Fibroblast of peridontal ligament (primary cell): Measurements from ENCODE around the gene NT5DC4.

ENCODE experiments used
- DNase-seq: peaks from one replicate; pipeline ENCODE4 v3.0.0-alpha.2; 2010; ENCODE audit errors: extremely low read depth

The NT5DC4 gene

GRCh38 chr2:112720785-112721184 is at the start of gene NT5DC4:
Gene NT5DC4 (plus strand): TSS chr2:112721020. CDS start chr2:112721080, 60 bp downstream.
- no peak for DNase-seq

DNA sequence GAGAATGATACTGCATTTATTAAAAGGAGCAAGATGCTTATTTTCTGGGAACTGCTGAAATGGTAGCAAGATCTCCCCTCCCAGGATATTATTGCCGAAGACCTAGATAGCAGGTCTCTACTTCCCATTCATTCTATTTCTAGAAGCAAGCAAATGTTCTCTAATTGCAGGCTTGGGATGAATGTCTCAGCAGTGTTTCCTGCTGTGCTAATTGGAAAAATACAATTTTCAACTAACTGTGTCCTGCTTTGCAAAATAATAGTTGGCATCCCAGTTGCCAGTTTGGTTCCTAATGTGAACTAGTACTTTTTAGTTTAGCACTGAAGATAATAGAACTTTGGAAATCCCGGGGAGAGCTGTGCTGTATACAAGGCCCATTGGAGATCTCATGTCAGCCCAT is 49.0 kb upstream of the NT5DC4 start:
- no peak for DNase-seq

DNA sequence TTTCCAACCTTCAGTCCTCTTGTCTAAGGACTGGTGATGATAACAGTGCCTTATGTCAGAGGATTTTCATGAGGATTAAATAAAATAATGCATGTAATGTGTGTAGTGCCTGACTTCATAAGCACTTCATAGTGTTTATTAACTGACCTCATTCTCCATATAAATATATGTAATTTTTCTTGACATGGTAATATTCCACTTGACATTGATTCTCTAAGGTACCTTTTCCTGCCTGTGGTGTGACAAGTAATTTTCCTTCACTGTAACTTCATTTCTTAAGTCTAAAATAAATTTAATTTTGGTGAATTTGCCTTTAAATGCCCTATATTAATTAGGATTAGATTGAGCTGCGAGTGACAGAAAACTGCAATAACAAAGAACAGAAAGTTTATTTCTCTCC is 47.8 kb upstream of the NT5DC4 start:
- no peak for DNase-seq

GRCh38 chr2:112674229-112674628 is 46.6 kb upstream of the NT5DC4 start:
- no peak for DNase-seq

- peak; percentile 54 for DNase-seq
These were observed 41.3 kb upstream of the NT5DC4 start for GRCh38 chr2:112679484-112679883.

- no peak for DNase-seq
These were observed 40.1 kb upstream of the NT5DC4 start for GRCh38 chr2:112680666-112681101.

GRCh38 chr2:112682101-112682500 is 38.7 kb upstream of the NT5DC4 start:
- no peak for DNase-seq

- no peak for DNase-seq
These were observed 37.0 kb upstream of the NT5DC4 start for GRCh38 chr2:112683550-112684414.

DNA sequence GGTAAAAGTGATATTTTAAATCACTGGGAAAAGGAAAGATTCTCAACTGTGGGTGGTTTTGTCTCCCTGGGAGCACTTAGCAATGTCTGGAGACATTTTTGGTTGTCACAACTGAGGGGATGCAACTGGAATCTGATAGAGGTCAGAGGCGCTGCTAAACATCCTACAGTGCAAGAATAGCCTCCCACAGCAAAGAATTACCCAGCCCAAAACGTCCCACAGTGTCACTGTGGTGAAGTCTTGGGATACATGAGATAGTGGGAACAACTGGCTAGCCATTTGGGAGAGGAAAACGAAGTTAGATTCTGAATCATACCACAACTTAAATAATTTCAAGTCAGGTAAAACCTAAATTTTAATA is 36.4 kb upstream of the NT5DC4 start:
- no peak for DNase-seq

- DNase-seq: no peak
These were observed 35.4 kb upstream of the NT5DC4 start for GRCh38 chr2:112685271-112685884.

DNA sequence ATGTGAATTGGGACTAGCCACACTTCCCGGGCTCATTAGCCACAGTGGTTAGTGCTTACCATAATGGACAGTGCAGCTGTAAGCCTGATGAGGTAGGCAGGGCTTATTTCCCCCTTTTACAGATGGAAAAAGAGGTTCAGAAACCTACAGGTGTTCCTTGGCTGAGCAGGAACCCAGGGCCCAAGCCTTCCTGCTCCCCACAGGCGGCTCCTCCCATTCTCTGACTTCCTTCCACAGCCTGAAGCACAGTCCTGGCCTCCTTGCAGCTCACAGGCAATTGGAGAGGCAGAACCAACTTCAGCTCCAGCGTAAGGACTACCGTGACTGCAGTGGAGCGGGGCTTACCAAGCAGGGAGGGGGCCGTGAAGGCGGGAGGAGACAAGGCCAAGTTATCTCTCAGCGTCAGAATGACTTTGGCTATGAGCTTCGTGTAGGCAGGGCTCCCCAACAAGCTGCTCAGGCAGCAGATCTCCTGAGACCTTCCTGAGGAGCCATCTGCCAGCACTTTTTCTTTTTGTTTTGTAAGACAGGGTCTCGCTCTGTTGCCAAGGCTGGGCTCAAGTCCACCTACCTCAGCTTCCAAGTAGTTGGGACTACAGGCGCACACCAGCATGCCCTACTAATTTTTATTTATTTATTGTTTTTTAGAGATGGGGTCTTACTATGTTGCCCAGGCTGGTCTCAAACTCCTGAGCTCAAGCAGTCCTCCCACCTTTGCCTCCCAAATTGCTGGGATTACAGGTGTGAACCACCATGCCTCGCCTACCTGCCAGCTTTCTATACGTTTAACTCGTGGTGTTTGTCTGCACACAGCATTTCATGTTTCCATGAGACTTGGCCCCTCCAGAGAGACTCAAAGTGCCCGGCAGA is 34.2 kb upstream of the NT5DC4 start:
- DNase-seq: no peak

GRCh38 chr2:112687522-112687921 is 33.3 kb upstream of the NT5DC4 start:
- DNase-seq: no peak

DNA sequence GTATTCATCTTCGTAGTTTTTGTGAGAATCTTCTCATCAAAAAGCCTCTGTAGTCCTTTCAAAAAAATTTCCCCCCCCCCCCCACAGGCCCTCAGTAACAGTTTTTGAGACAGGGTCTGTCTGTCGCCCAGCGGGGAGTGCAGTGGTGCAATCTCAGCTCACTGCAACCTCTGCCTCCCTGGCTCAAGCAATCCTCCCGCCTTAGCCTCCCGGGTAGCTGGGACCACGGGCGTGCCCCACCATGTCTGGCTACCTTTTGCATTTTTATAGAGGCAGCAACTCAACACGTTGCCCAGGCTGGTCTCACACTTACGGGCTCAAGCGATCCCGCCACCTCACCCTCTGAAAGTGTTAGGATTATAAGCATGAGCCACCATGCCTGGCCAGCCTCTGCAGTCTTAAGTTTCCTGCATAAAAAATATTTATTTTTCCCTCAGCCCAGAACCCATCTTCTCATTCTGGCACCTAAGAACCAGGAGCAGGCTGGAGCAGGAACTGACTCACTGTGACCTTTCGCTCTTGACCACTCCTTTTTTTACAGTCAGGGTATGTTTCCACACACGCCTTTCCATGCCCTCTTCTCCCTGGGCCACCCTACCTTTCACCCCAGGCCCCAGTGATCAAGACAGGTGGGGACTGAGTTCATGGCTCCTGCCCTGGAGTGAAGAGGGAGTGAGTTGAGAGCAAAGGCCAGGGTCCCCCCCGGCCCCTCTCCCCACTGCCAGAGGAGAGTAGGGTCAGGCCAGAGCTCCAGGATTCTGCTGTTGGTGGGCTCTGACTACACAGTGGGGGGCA is 32.5 kb upstream of the NT5DC4 start:
- DNase-seq: no peak

DNA sequence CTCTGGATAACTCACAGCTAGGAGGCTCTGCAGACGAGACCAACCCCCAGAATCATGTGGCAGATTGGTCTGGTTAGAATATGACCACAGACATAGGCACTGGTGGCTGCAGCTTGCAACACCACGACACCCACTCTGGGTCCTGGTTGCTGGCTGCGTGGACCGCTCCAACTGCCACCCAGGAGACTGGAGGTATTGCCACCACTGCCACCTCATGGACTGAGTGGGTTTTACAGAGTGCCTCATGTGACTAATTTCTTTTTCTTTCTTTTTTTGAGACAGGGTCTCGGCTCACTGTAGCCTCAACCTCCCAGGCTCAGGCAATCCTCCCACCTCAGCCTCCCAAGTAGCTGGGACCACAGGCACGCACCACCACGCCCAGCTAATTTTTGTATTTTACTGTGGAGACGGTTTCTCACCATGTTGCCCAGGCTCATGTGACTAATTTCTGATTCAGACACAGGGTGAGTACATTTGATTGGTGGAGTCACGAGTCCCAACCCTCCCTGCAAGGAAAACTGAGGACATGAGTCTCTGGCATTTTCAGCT is 29.9 kb upstream of the NT5DC4 start:
- DNase-seq: peak; percentile 53

GRCh38 chr2:112691881-112692281 is 28.9 kb upstream of the NT5DC4 start:
- DNase-seq: no peak

- DNase-seq: peak; percentile 91
These were observed 28.3 kb upstream of the NT5DC4 start for GRCh38 chr2:112692495-112692911.

DNA sequence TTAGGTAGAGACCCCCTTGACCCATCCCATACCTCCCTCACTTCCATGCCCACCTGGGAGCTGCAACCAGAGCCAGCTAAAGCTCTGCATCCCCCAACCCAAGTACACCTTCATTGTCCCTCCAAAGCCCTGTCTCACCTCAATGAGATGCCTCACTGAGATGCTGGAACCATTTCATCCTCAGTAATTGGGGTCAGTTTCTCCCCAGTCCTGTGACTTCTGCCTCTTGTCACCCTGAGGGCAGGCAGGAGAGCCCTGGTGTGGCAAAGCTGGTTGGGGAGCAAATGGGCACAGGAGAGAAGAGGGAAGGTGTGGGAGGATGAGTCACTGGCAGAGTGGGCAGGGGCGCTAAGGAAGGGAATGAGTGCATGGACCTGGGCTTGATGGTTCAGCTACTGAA is 27.9 kb upstream of the NT5DC4 start:
- DNase-seq: no peak

GRCh38 chr2:112693596-112693995 is 27.2 kb upstream of the NT5DC4 start:
- no peak for DNase-seq

DNA sequence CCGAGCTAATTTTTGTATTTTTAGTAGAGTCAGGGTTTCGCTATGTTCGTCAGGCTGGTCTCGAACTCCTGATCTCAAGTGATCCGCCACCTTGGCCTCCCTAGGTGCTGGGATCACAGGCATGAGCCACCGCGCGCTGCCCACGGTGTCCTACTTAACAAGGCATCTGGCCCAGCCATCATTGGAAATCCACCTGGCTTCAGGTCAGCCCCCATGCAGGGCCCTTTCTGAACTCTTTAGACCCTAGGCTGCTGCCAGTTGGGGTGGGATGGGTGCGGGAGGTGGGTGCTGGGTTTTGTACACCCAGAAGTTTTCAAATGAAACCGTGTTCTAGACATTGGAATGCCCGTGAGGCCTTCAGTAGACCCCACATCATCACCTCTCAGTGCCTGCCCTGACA is 26.6 kb upstream of the NT5DC4 start:
- no peak for DNase-seq

- no peak for DNase-seq
These were observed 21.8 kb upstream of the NT5DC4 start for GRCh38 chr2:112698834-112699515.
